Mesendoderm (in vitro differentiated cells): ENCODE results near the gene SHC2.

Experiments
- DNase-seq: peaks from one replicate; pipeline ENCODE4 v3.0.0; 2013
- H2AK5ac ChIP-seq: 2 replicates; pipeline ENCODE4 v1.6.1; 2013; ENCODE audit warnings: low read length, inconsistent platforms
- H2BK120ac ChIP-seq: 2 replicates; pipeline ENCODE4 v1.6.1; 2013; ENCODE audit warnings: low read depth, mild to moderate bottlenecking, low read length, moderate library complexity, mixed read lengths
- H2BK15ac ChIP-seq: replicated peaks from 2 replicates; pipeline ENCODE4 v1.6.1; 2013; ENCODE audit warnings: low read depth, mild to moderate bottlenecking, moderate library complexity
- H2BK5ac ChIP-seq: 2 replicates; pipeline ENCODE4 v1.6.1; 2013; ENCODE audit warnings: low read length, inconsistent platforms
- H3K18ac ChIP-seq: 2 replicates; pipeline ENCODE4 v1.6.1; 2013; ENCODE audit warnings: mild to moderate bottlenecking, low read length, mixed read lengths
- H3K23ac ChIP-seq: one replicate; pipeline ENCODE4 v1.6.1; 2013; ENCODE audit warnings: low read length
- H3K27ac ChIP-seq: 2 replicates; pipeline ENCODE4 v1.5.1; 2013; ENCODE audit warnings: low read depth, mild to moderate bottlenecking, inconsistent platforms, low read length, moderate library complexity
- H3K27me3 ChIP-seq: 2 replicates; pipeline ENCODE4 v1.6.1; 2013; ENCODE audit warnings: low read length, control low read depth, mild to moderate bottlenecking, inconsistent platforms; ENCODE audit not compliant: insufficient read depth, poor library complexity
- H3K36me3 ChIP-seq: 2 replicates; pipeline ENCODE4 v1.6.1; 2013; ENCODE audit warnings: low read length, inconsistent platforms; ENCODE audit not compliant: control insufficient read depth, insufficient read depth
- H3K4ac ChIP-seq: one replicate; pipeline ENCODE4 v1.6.1; 2013; ENCODE audit warnings: low read depth, mild to moderate bottlenecking, low read length, moderate library complexity
- H3K4me1 ChIP-seq: 2 replicates; pipeline ENCODE4 v1.6.1; 2013; ENCODE audit warnings: low read depth, low read length, inconsistent platforms; ENCODE audit not compliant: control insufficient read depth
- H3K4me2 ChIP-seq: 2 replicates; pipeline ENCODE4 v1.6.1; 2013; ENCODE audit warnings: low read length
- H3K4me3 ChIP-seq: 2 replicates; pipeline ENCODE4 v1.5.1; 2013; ENCODE audit warnings: mild to moderate bottlenecking, low read length
- H3K56ac ChIP-seq: one replicate; pipeline ENCODE4 v1.6.1; 2013; ENCODE audit warnings: low read length
- H3K79me1 ChIP-seq: 2 replicates; pipeline ENCODE4 v1.6.1; 2013; ENCODE audit warnings: low read length, inconsistent platforms
- H3K79me2 ChIP-seq: 2 replicates; pipeline ENCODE4 v1.6.1; 2013; ENCODE audit warnings: mild to moderate bottlenecking, low read length; ENCODE audit not compliant: control insufficient read depth, insufficient read depth
- H3K9ac ChIP-seq: 2 replicates; pipeline ENCODE4 v1.6.1; 2013; ENCODE audit warnings: low read length, inconsistent platforms
- H4K5ac ChIP-seq: one replicate; pipeline ENCODE4 v1.6.1; 2013; ENCODE audit warnings: low read length
- H4K8ac ChIP-seq: one replicate; pipeline ENCODE4 v1.6.1; 2013; ENCODE audit warnings: low read depth, mild to moderate bottlenecking, control low read depth, low read length, moderate library complexity
- WGBS: extraction: QIAGEN DNeasy Blood & Tissue Kit; methylation state at CpG from one replicate; pipeline ENCODE4 v1.1.7; 2013; ENCODE audit warnings: low lambda C conversion rate, missing lambda C conversion rate; ENCODE audit not compliant: insufficient coverage; ENCODE audit errors: extremely low coverage; 5-methylcytosine and 5-hydroxymethylcytosine counted together

The SHC2 gene

GRCh38 chr19:407511-408440 is 53.1 kb downstream of the SHC2 start:
- no peak overlapping the region for H3K27ac ChIP-seq
- peak overlapping the region; percentile 95 for H3K18ac ChIP-seq
- H3K36me3 ChIP-seq: no peaks in the 10 kb centered on the region
- peaks cover 4% of the 10 kb centered on the region for H3K27me3 ChIP-seq
- no peak overlapping the region for H2BK15ac ChIP-seq
- H3K23ac ChIP-seq: no peak overlapping the region
- H3K79me1 ChIP-seq: no peaks in the 10 kb centered on the region
- H2BK5ac ChIP-seq: no peak overlapping the region
- H4K8ac ChIP-seq: no peak overlapping the region
- no peak overlapping the region for H3K9ac ChIP-seq
- H2BK120ac ChIP-seq: no peak overlapping the region
- no peaks in the 10 kb centered on the region for H3K4me1 ChIP-seq
- no peak overlapping the region for H4K5ac ChIP-seq
- H2AK5ac ChIP-seq: no peak overlapping the region
- no peak overlapping the region for H3K56ac ChIP-seq
- H3K4me2 ChIP-seq: no peak overlapping the region
- WGBS: no CpG with 5 or more reads among the region's 70 CpGs
- H3K4ac ChIP-seq: peak overlapping the region; percentile 40
- H3K4me3 ChIP-seq: no peak overlapping the region
- DNase-seq: no peak
- H3K79me2 ChIP-seq: no peaks in the 10 kb centered on the region

- Histone ChIP-seq H3K18ac (no peak overlapping the region), H3K23ac (no peak overlapping the region), H3K4me1 (no peaks in the 10 kb centered on the region), H3K4me3 (no peak overlapping the region), H3K27ac (no peak overlapping the region), H2BK120ac (no peak overlapping the region), H3K27me3 (peaks cover 4% of the 10 kb centered on the region), H3K79me2 (no peaks in the 10 kb centered on the region), H3K4me2 (no peak overlapping the region), H4K8ac (no peak overlapping the region), H3K4ac (no peak overlapping the region), H3K36me3 (no peaks in the 10 kb centered on the region), H2AK5ac (no peak overlapping the region), H2BK15ac (no peak overlapping the region), H3K56ac (no peak overlapping the region), H3K79me1 (no peaks in the 10 kb centered on the region), H3K9ac (no peak overlapping the region), H4K5ac (no peak overlapping the region), H2BK5ac (no peak overlapping the region)
- no CpG with 5 or more reads among the region's 48 CpGs for WGBS
- DNase-seq: no peak
Measured at GRCh38 chr19:406971-407510, 53.8 kb downstream of the SHC2 start.

- H3K18ac ChIP-seq: no peak overlapping the region
- no peak overlapping the region for H3K4me3 ChIP-seq
- H3K23ac ChIP-seq: no peak overlapping the region
- H2BK120ac ChIP-seq: no peak overlapping the region
- no peaks in the 10 kb centered on the region for H3K79me2 ChIP-seq
- peaks cover 4% of the 10 kb centered on the region for H3K27me3 ChIP-seq
- no peak overlapping the region for H3K9ac ChIP-seq
- H3K4me2 ChIP-seq: no peak overlapping the region
- no peak overlapping the region for H4K5ac ChIP-seq
- H3K79me1 ChIP-seq: no peaks in the 10 kb centered on the region
- no peak overlapping the region for H2AK5ac ChIP-seq
- H3K27ac ChIP-seq: no peak overlapping the region
- no peak overlapping the region for H3K56ac ChIP-seq
- WGBS: no CpG with 5 or more reads among the region's 41 CpGs
- H3K4me1 ChIP-seq: no peaks in the 10 kb centered on the region
- no peak for DNase-seq
- no peak overlapping the region for H2BK5ac ChIP-seq
- no peaks in the 10 kb centered on the region for H3K36me3 ChIP-seq
- H3K4ac ChIP-seq: no peak overlapping the region
- H4K8ac ChIP-seq: no peak overlapping the region
- H2BK15ac ChIP-seq: no peak overlapping the region
Measured at GRCh38 chr19:406135-406781, 54.6 kb downstream of the SHC2 start.

GRCh38 chr19:405121-405965 is 55.5 kb downstream of the SHC2 start:
- DNase-seq: no peak
- no peak overlapping the region for H3K9ac ChIP-seq
- H3K4me3 ChIP-seq: no peak overlapping the region
- no peak overlapping the region for H3K18ac ChIP-seq
- H4K8ac ChIP-seq: no peak overlapping the region
- no peak overlapping the region for H3K23ac ChIP-seq
- no peak overlapping the region for H3K4ac ChIP-seq
- H2BK120ac ChIP-seq: no peak overlapping the region
- H3K56ac ChIP-seq: no peak overlapping the region
- H3K79me1 ChIP-seq: no peaks in the 10 kb centered on the region
- WGBS: no CpG with 5 or more reads among the region's 29 CpGs
- no peak overlapping the region for H2BK15ac ChIP-seq
- H4K5ac ChIP-seq: no peak overlapping the region
- no peak overlapping the region for H2AK5ac ChIP-seq
- H3K27ac ChIP-seq: no peak overlapping the region
- peaks cover 4% of the 10 kb centered on the region for H3K27me3 ChIP-seq
- no peak overlapping the region for H3K4me2 ChIP-seq
- no peaks in the 10 kb centered on the region for H3K79me2 ChIP-seq
- H3K36me3 ChIP-seq: no peaks in the 10 kb centered on the region
- no peaks in the 10 kb centered on the region for H3K4me1 ChIP-seq
- no peak overlapping the region for H2BK5ac ChIP-seq

- Histone ChIP-seq H2AK5ac (no peak overlapping the region), H3K9ac (no peak overlapping the region), H3K4ac (no peak overlapping the region), H3K56ac (no peak overlapping the region), H3K4me2 (no peak overlapping the region), H3K18ac (no peak overlapping the region), H3K23ac (no peak overlapping the region), H4K5ac (no peak overlapping the region), H3K79me2 (no peaks in the 10 kb centered on the region), H2BK5ac (no peak overlapping the region), H3K79me1 (no peaks in the 10 kb centered on the region), H2BK15ac (no peak overlapping the region), H3K4me3 (no peak overlapping the region), H3K36me3 (no peaks in the 10 kb centered on the region), H3K27ac (no peak overlapping the region), H3K27me3 (no peaks in the 10 kb centered on the region), H4K8ac (no peak overlapping the region), H3K4me1 (no peaks in the 10 kb centered on the region), H2BK120ac (no peak overlapping the region)
- WGBS: no CpG with 5 or more reads among the region's 38 CpGs
- DNase-seq: no peak
Measured at GRCh38 chr19:403221-404027, 57.4 kb downstream of the SHC2 start.
